Superior temporal gyrus (tissue), 1 donor: Measurements from ENCODE around the gene CBLB.

Experiments used
- DNase-seq: peaks from one replicate; pipeline ENCODE4 v3.0.0-alpha.2; 2016; ENCODE audit errors: extremely low spot score

Gene CBLB

GRCh38 chr3:105618556-105618955 is 250.3 kb downstream of the CBLB start:
- DNase-seq, result no peak

DNA sequence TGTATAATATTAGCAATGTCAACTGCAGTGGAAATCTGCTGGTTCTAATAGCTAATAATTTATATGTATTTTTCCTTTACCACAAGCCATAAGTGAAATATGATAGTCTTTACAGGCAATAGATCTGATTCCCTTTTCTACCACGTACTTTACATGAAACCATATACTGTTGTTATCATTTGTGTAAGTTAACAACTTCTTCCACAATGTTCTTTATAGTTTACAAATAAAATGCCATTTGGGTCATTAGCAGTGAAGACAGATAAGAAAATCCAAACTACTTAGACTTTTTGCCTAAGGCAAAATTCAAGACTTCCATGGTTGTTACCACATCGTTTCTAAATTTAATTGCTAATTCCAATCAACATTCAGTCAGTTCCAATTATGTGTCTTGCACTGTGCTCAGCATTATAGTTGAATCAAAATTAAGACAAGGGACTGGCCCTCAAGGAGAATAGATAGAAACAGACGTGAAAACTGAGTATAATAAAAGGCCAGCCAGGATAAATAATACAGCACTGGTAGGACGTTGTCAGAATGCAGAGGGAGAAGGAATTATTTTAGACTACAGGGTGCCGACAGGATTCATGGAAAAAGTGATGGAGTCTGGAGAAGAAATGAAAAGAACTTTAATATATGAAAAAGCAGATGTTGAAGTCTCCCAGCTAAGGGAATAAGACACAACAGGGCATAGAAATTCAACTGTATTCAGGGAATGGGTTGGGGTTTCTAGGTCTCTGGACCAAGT is 252.3 kb downstream of the CBLB start:
- no peak for DNase-seq

- DNase-seq, result no peak
Measured at GRCh38 chr3:105615814-105616213, 253.0 kb downstream of the CBLB start.

GRCh38 chr3:105614288-105615030 is 254.4 kb downstream of the CBLB start:
- DNase-seq, result no peak

DNA sequence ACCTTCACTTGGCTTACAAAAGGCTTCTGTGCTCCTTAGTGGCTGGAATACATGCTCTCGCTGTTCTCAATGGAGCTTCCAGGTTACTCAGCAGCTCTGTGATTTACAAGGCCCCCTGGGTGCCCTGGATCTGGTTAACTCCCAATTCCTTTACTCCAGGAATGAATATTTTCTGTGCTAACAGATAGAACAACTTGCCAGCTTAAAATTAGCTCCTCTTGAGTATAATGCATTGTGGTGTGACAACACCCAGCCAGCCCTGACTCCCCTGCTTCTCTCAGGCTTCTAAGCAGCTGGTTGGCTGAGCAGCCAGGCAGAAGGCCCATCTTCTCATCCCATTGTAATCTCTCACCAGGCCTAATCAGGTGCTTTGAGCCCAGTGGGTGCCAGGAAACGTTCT is 255.7 kb downstream of the CBLB start:
- no peak for DNase-seq

- DNase-seq, result no peak
Measured at GRCh38 chr3:105611304-105612192, 257.3 kb downstream of the CBLB start.

- DNase-seq, result no peak
Measured at GRCh38 chr3:105610473-105610872, 258.3 kb downstream of the CBLB start.

- DNase-seq, result no peak
Measured at GRCh38 chr3:105608623-105609022, 260.2 kb downstream of the CBLB start.

- no peak for DNase-seq
Measured at GRCh38 chr3:105606016-105606415, 262.8 kb downstream of the CBLB start.
